A673 (cell line): ENCODE data around the gene CRLF1.

ENCODE experiments used
- EZH2 ChIP-seq: fragments of 200-600 bp; sonication (generic); IDR thresholded peaks from 2 replicates; pipeline ENCODE4 v1.6.1; 2017; ENCODE audit warnings: borderline replicate concordance, low read depth, mild to moderate bottlenecking, mixed read lengths, antibody characterized with exemption, low read length; ENCODE audit not compliant: poor library complexity, severe bottlenecking
- TF ChIP-seq, protein P1 (sequence below): fragments of 300-800, 200-600 bp; sonication (generic); conservative IDR thresholded peaks from 2 replicates; pipeline ENCODE4 v1.5.1; 2017; ENCODE audit warnings: low read depth, mild to moderate bottlenecking, antibody characterized with exemption, low read length, moderate library complexity, mixed read lengths

DNA sequence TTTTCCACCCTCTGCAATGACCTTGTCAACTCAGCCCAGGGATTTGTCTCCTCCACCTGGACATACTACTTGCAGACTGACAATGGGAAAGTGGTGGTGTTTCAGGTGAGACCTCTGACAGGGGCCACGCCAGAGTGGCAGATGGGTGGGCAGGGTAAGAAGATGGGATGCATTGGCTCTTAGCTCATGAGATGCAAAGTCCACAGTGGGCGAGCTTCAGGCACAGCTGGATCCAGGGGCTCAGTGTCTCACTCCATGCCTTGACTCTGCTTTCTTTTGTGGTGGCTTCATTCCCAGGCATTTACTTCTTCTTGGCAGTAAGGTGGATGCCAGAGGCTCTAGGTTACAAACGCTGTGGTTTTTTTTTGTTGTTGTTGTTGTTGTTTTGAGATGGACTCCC, 9.4 kb upstream of the CRLF1 start:
- TF ChIP-seq, protein P1, sequence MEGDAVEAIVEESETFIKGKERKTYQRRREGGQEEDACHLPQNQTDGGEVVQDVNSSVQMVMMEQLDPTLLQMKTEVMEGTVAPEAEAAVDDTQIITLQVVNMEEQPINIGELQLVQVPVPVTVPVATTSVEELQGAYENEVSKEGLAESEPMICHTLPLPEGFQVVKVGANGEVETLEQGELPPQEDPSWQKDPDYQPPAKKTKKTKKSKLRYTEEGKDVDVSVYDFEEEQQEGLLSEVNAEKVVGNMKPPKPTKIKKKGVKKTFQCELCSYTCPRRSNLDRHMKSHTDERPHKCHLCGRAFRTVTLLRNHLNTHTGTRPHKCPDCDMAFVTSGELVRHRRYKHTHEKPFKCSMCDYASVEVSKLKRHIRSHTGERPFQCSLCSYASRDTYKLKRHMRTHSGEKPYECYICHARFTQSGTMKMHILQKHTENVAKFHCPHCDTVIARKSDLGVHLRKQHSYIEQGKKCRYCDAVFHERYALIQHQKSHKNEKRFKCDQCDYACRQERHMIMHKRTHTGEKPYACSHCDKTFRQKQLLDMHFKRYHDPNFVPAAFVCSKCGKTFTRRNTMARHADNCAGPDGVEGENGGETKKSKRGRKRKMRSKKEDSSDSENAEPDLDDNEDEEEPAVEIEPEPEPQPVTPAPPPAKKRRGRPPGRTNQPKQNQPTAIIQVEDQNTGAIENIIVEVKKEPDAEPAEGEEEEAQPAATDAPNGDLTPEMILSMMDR: no peak
- TF ChIP-seq EZH2: no peak
